Loucy (cell line): ENCODE measurements around the gene GOLGA8B.
"Not testable (repeated sequence)": the region's sequence is repeated elsewhere in the genome, so short reads cannot be mapped to it uniquely, and the experiment has no call there.

Source experiments
- H2AFZ ChIP-seq: fragments of 200-600 bp; sonication (generic); 2 replicates; pipeline ENCODE4 v1.6.0; 2016; ENCODE audit warnings: antibody characterized with exemption, mild to moderate bottlenecking, low read length, moderate library complexity
- H3F3A ChIP-seq: fragments of 200-600 bp; 2 replicates; pipeline ENCODE4 v1.6.0; 2016; ENCODE audit warnings: antibody characterized with exemption, low read depth, mild to moderate bottlenecking
- H3K27me3 ChIP-seq: fragments of 200-600 bp; sonication (generic); 2 replicates; pipeline ENCODE4 v1.6.1; 2014; ENCODE audit warnings: low read length, mild to moderate bottlenecking; ENCODE audit not compliant: insufficient read depth, poor library complexity, severe bottlenecking
- H3K36me3 ChIP-seq: fragments of 200-600 bp; sonication (generic); 2 replicates; pipeline ENCODE4 v1.6.1; 2016; ENCODE audit warnings: low read length; ENCODE audit not compliant: insufficient read depth
- H3K4me1 ChIP-seq: fragments of 200-600 bp; sonication (generic); 2 replicates; pipeline ENCODE4 v1.5.1; 2014; ENCODE audit warnings: low read length, mild to moderate bottlenecking; ENCODE audit not compliant: insufficient read depth, poor library complexity, severe bottlenecking
- H3K4me2 ChIP-seq: fragments of 200-600 bp; sonication (generic); 2 replicates; pipeline ENCODE4 v1.6.0; 2014; ENCODE audit warnings: antibody characterized with exemption, low read length, low read depth, mild to moderate bottlenecking; ENCODE audit not compliant: poor library complexity, severe bottlenecking
- H3K4me3 ChIP-seq: fragments of 200-600 bp; sonication (generic); 2 replicates; pipeline ENCODE4 v1.5.1; 2014; ENCODE audit warnings: low read length, mild to moderate bottlenecking, mixed read lengths; ENCODE audit not compliant: poor library complexity, severe bottlenecking
- H3K79me2 ChIP-seq: fragments of 200-600 bp; sonication (generic); 2 replicates; pipeline ENCODE4 v1.6.1; 2014; ENCODE audit warnings: low read length; ENCODE audit not compliant: insufficient read depth
- H3K9ac ChIP-seq: fragments of 200-600 bp; sonication (generic); 2 replicates; pipeline ENCODE4 v1.6.0; 2014; ENCODE audit warnings: mild to moderate bottlenecking, low read depth, low read length, moderate library complexity; ENCODE audit not compliant: poor library complexity, severe bottlenecking
- H3K9me2 ChIP-seq: fragments of 200-600 bp; sonication (generic); replicated peaks from 2 replicates; pipeline ENCODE4 v1.6.1; 2016; ENCODE audit warnings: low read depth, low read length, mixed read lengths
- H3K9me3 ChIP-seq: fragments of 200-600 bp; sonication (generic); 2 replicates; pipeline ENCODE4 v1.6.1; 2014; ENCODE audit warnings: mild to moderate bottlenecking, antibody characterized with exemption, low read length, low read depth; ENCODE audit not compliant: insufficient read depth
- H4K20me1 ChIP-seq: fragments of 200-600 bp; sonication (generic); 2 replicates; pipeline ENCODE4 v1.6.0; 2014; ENCODE audit warnings: antibody characterized with exemption, low read length, mild to moderate bottlenecking; ENCODE audit not compliant: insufficient read depth, poor library complexity, severe bottlenecking

The GOLGA8B gene

GRCh38 chr15:34564711-34565110, 18.7 kb downstream of the GOLGA8B start:
- H3K9me3 ChIP-seq, H3K27me3 ChIP-seq, H3K4me2 ChIP-seq, H3K4me1 ChIP-seq, H3K79me2 ChIP-seq, H3K36me3 ChIP-seq, H3K9me2 ChIP-seq, H3F3A ChIP-seq, H3K9ac ChIP-seq, H4K20me1 ChIP-seq, H2AFZ ChIP-seq, H3K4me3 ChIP-seq: not testable (repeated sequence)

GRCh38 chr15:34560814-34561213, 22.6 kb downstream of the GOLGA8B start:
- H3K4me1 ChIP-seq, H3K79me2 ChIP-seq, H3K9me3 ChIP-seq, H3K36me3 ChIP-seq, H3F3A ChIP-seq, H3K4me2 ChIP-seq, H2AFZ ChIP-seq, H3K9ac ChIP-seq, H4K20me1 ChIP-seq, H3K9me2 ChIP-seq, H3K4me3 ChIP-seq, H3K27me3 ChIP-seq: not testable (repeated sequence)

- not testable (repeated sequence) for H3K4me3 ChIP-seq, H3K4me1 ChIP-seq, H2AFZ ChIP-seq, H3F3A ChIP-seq, H3K79me2 ChIP-seq, H3K9me2 ChIP-seq, H3K36me3 ChIP-seq, H3K4me2 ChIP-seq, H3K9ac ChIP-seq, H3K9me3 ChIP-seq, H4K20me1 ChIP-seq, H3K27me3 ChIP-seq
Measured at GRCh38 chr15:34559764-34560163, 23.7 kb downstream of the GOLGA8B start.

- not testable (repeated sequence) for H4K20me1 ChIP-seq, H3K4me1 ChIP-seq, H3K79me2 ChIP-seq, H3K4me3 ChIP-seq, H3F3A ChIP-seq, H3K36me3 ChIP-seq, H3K9ac ChIP-seq, H3K27me3 ChIP-seq, H2AFZ ChIP-seq, H3K4me2 ChIP-seq, H3K9me3 ChIP-seq, H3K9me2 ChIP-seq
Measured at GRCh38 chr15:34555162-34555561, 28.3 kb downstream of the GOLGA8B start.

- not testable (repeated sequence) for H3K27me3 ChIP-seq, H3F3A ChIP-seq, H3K4me1 ChIP-seq, H3K9me3 ChIP-seq, H3K79me2 ChIP-seq, H2AFZ ChIP-seq, H3K9ac ChIP-seq, H3K4me3 ChIP-seq, H3K9me2 ChIP-seq, H3K36me3 ChIP-seq, H3K4me2 ChIP-seq, H4K20me1 ChIP-seq
Measured at GRCh38 chr15:34554716-34555115, 28.7 kb downstream of the GOLGA8B start.

GRCh38 chr15:34554126-34554525, 29.3 kb downstream of the GOLGA8B start:
- not testable (repeated sequence) for H2AFZ ChIP-seq, H3K27me3 ChIP-seq, H3F3A ChIP-seq, H3K36me3 ChIP-seq, H3K79me2 ChIP-seq, H4K20me1 ChIP-seq, H3K9me3 ChIP-seq, H3K4me2 ChIP-seq, H3K4me3 ChIP-seq, H3K4me1 ChIP-seq, H3K9me2 ChIP-seq, H3K9ac ChIP-seq

- H2AFZ ChIP-seq, H3K4me1 ChIP-seq, H3K27me3 ChIP-seq, H3K9ac ChIP-seq, H3K9me2 ChIP-seq, H3K4me2 ChIP-seq, H3F3A ChIP-seq, H3K9me3 ChIP-seq, H3K36me3 ChIP-seq, H3K79me2 ChIP-seq, H4K20me1 ChIP-seq, H3K4me3 ChIP-seq: not testable (repeated sequence)
Measured at GRCh38 chr15:34550129-34550528, 33.3 kb downstream of the GOLGA8B start.

- not testable (repeated sequence) for H3K9ac ChIP-seq, H3K4me1 ChIP-seq, H4K20me1 ChIP-seq, H3K36me3 ChIP-seq, H3K27me3 ChIP-seq, H3K9me2 ChIP-seq, H3K4me3 ChIP-seq, H2AFZ ChIP-seq, H3K9me3 ChIP-seq, H3K4me2 ChIP-seq, H3K79me2 ChIP-seq, H3F3A ChIP-seq
Measured at GRCh38 chr15:34549381-34549809, 34.1 kb downstream of the GOLGA8B start.
